Hepatocyte (in vitro differentiated cells): ENCODE results near the gene MBD3L2B. TPM values are rescaled to one million over a fixed set of nuclear protein-coding genes. Genes with fewer than 3 reads are reported as not detected.

Experiments
- DNase-seq: peaks from one replicate; pipeline ENCODE4 v3.0.0-alpha.2; 2016; ENCODE audit warnings: low spot score
- H2AFZ ChIP-seq: fragments of 200-600 bp; sonication (generic); 2 replicates; pipeline ENCODE4 v1.6.0; 2016; ENCODE audit warnings: antibody characterized with exemption, mild to moderate bottlenecking
- H3K27ac ChIP-seq: fragments of 200-600 bp; sonication (generic); 2 replicates; pipeline ENCODE4 v1.5.1; 2016; ENCODE audit warnings: mild to moderate bottlenecking
- H3K27me3 ChIP-seq: fragments of 200-600 bp; sonication (generic); 2 replicates; pipeline ENCODE4 v1.6.1; 2016
- H3K36me3 ChIP-seq: fragments of 200-600 bp; sonication (generic); replicated peaks from 2 replicates; pipeline ENCODE4 v1.5.1; 2016; ENCODE audit warnings: low read depth; ENCODE audit not compliant: insufficient read depth
- H3K4me1 ChIP-seq: fragments of 200-600 bp; sonication (generic); 2 replicates; pipeline ENCODE4 v1.5.1; 2016; ENCODE audit warnings: mild to moderate bottlenecking, moderate library complexity; ENCODE audit not compliant: insufficient read depth
- H3K4me2 ChIP-seq: fragments of 200-600 bp; sonication (generic); 2 replicates; pipeline ENCODE4 v1.6.0; 2016
- H3K4me3 ChIP-seq: fragments of 200-600 bp; sonication (generic); 2 replicates; pipeline ENCODE4 v1.5.1; 2016; ENCODE audit warnings: mild to moderate bottlenecking
- H3K79me2 ChIP-seq: fragments of 200-600 bp; sonication (generic); 2 replicates; pipeline ENCODE4 v1.6.0; 2017; ENCODE audit warnings: mild to moderate bottlenecking
- H3K9me2 ChIP-seq: fragments of 200-600 bp; sonication (generic); replicated peaks from 2 replicates; pipeline ENCODE4 v1.6.0; 2017; ENCODE audit warnings: mild to moderate bottlenecking; ENCODE audit not compliant: insufficient read depth
- H3K9me3 ChIP-seq: fragments of 200-600 bp; sonication (generic); 2 replicates; pipeline ENCODE4 v1.5.1; 2016; ENCODE audit warnings: low read depth, mild to moderate bottlenecking
- H4K20me1 ChIP-seq: fragments of 200-600 bp; sonication (generic); 2 replicates; pipeline ENCODE4 v1.6.0; 2016; ENCODE audit warnings: mild to moderate bottlenecking; ENCODE audit not compliant: insufficient read depth, poor library complexity, severe bottlenecking
- CTCF ChIP-seq: fragments of 200-600 bp; sonication (generic); IDR thresholded peaks from 2 replicates; pipeline ENCODE4 v1.5.1; 2016; ENCODE audit warnings: antibody characterized with exemption, mild to moderate bottlenecking; ENCODE audit not compliant: poor library complexity
- EZH2 ChIP-seq: fragments of 200-600 bp; sonication (generic); IDR thresholded peaks from 2 replicates; pipeline ENCODE4 v1.6.1; 2016; ENCODE audit warnings: antibody characterized with exemption, mild to moderate bottlenecking, borderline replicate concordance
- EZH2phosphoT487 ChIP-seq: fragments of 200-600 bp; sonication (generic); IDR thresholded peaks from one replicate; pipeline ENCODE4 v1.6.1; 2018; ENCODE audit warnings: antibody characterized with exemption, mild to moderate bottlenecking, low read depth, moderate library complexity; ENCODE audit not compliant: unreplicated experiment, severe bottlenecking
- WGBS: methylation state at CpG from one replicate; pipeline ENCODE4 v1.1.6; 2016; ENCODE audit warnings: low lambda C conversion rate; ENCODE audit errors: missing lambda C conversion rate; 5-methylcytosine and 5-hydroxymethylcytosine counted together
- polyA plus RNA-seq: library from polyadenylated mRNA; unstranded; fragments of >200 nt; fragmentation: Nextera tagmentation; extraction: Ambion mirVana; gene quantifications from 2 replicates; pipeline ENCODE4 v1.2.1, GENCODE V29; 2016
- total RNA-seq: library from RNA; depleted of rRNA; stranded (reverse); fragments of >200 nt; gene quantifications from 2 replicates; pipeline ENCODE4 v1.2.3, GENCODE V29; 2014

Gene MBD3L2B
- total and polyA plus RNA-seq, 2 experiments from 2014 or later = not detected

GRCh38 chr19:6996810-6997209 is 24.4 kb downstream of the MBD3L2B start:
- Histone ChIP-seq H3K27me3 (no peaks in the 10 kb centered on the region), H3K79me2 (no peaks in the 10 kb centered on the region), H4K20me1 (no peaks in the 10 kb centered on the region), H3K36me3 (no peaks in the 10 kb centered on the region), H3K9me3 (no peaks in the 10 kb centered on the region), H3K4me2 (no peak overlapping the region), H3K9me2 (no peaks in the 10 kb centered on the region), H3K27ac (no peak overlapping the region), H3K4me1 (no peaks in the 10 kb centered on the region), H2AFZ (no peak overlapping the region), H3K4me3 (no peak overlapping the region)
- 67% methylated on average over 4 of the region's 4 CpGs for WGBS
- TF ChIP-seq EZH2 (no peak), CTCF (no peak), EZH2phosphoT487 (no peak)
- no peak for DNase-seq

GRCh38 chr19:6995054-6995453 is 26.2 kb downstream of the MBD3L2B start:
- Histone ChIP-seq H3K9me2 (no peaks in the 10 kb centered on the region), H3K79me2 (no peaks in the 10 kb centered on the region), H3K4me1 (no peaks in the 10 kb centered on the region), H3K36me3 (no peaks in the 10 kb centered on the region), H3K27ac (no peak overlapping the region), H4K20me1 (no peaks in the 10 kb centered on the region), H3K4me2 (no peak overlapping the region), H2AFZ (no peak overlapping the region), H3K4me3 (no peak overlapping the region), H3K9me3 (no peaks in the 10 kb centered on the region), H3K27me3 (no peaks in the 10 kb centered on the region)
- no peak for DNase-seq
- WGBS = 58% methylated on average over 1 of the region's 1 CpG
- TF ChIP-seq EZH2phosphoT487 (no peak), CTCF (no peak), EZH2 (no peak)

GRCh38 chr19:6988257-6988656 is 33.0 kb downstream of the MBD3L2B start:
- WGBS = 56% methylated on average over 3 of the region's 3 CpGs
- no peaks in the 10 kb centered on the region for H4K20me1 ChIP-seq
- no peaks in the 10 kb centered on the region for H3K27me3 ChIP-seq
- H3K9me2 ChIP-seq = no peaks in the 10 kb centered on the region
- H3K27ac ChIP-seq = no peak overlapping the region
- no peaks in the 10 kb centered on the region for H3K36me3 ChIP-seq
- no peak overlapping the region for H3K4me3 ChIP-seq
- no peaks in the 10 kb centered on the region for H3K9me3 ChIP-seq
- H3K4me2 ChIP-seq = no peak overlapping the region
- TF ChIP-seq CTCF (no peak), EZH2 (no peak), EZH2phosphoT487 (no peak)
- DNase-seq = no peak
- no peak overlapping the region for H2AFZ ChIP-seq
- H3K4me1 ChIP-seq = no peaks in the 10 kb centered on the region
- H3K79me2 ChIP-seq = no peaks in the 10 kb centered on the region

GRCh38 chr19:6987850-6988249 is 33.4 kb downstream of the MBD3L2B start:
- Histone ChIP-seq H2AFZ (no peak overlapping the region), H3K4me1 (no peaks in the 10 kb centered on the region), H3K4me2 (no peak overlapping the region), H3K27me3 (no peaks in the 10 kb centered on the region), H3K4me3 (no peak overlapping the region), H4K20me1 (no peaks in the 10 kb centered on the region), H3K9me2 (no peaks in the 10 kb centered on the region), H3K36me3 (no peaks in the 10 kb centered on the region), H3K79me2 (no peaks in the 10 kb centered on the region), H3K9me3 (no peaks in the 10 kb centered on the region), H3K27ac (no peak overlapping the region)
- DNase-seq = no peak
- WGBS = 37% methylated on average over 4 of the region's 4 CpGs
- TF ChIP-seq CTCF (no peak), EZH2 (no peak), EZH2phosphoT487 (no peak)
